ENCODE results near the gene PXDC1. TPM values are rescaled to one million over a fixed set of nuclear protein-coding genes. Genes with fewer than 3 reads are reported as not detected.

PXDC1 gene
- polyA plus RNA-seq (2013, experiment 1 of 2) = 4.4 TPM
- 4.7 TPM for polyA plus RNA-seq (2013, experiment 2 of 2)

GRCh38 chr6:3751077-3751729, at the start of gene PXDC1:
Gene PXDC1, minus strand, starts transcription at chr6:3751713. Its CDS starts 182 bp downstream, at chr6:3751531.
- Histone ChIP-seq H3K14ac (ENCODE audit: low read length) (peak within 1 kb of the TSS; percentile 86), H4K8ac (ENCODE audit: low read depth, low read length) (no peak within 1 kb of the TSS), H2BK120ac (ENCODE audit: low read depth, low read length) (peak within 1 kb of the TSS; percentile 61), H3K79me1 (ENCODE audit: low read depth, low read length) (no peaks in the 10 kb centered on the region), H2BK5ac (ENCODE audit: low read length) (no peak within 1 kb of the TSS), H3K27ac (replicated peaks; ENCODE audit: low read length) (no peak within 1 kb of the TSS), H3K9ac (ENCODE audit: low read depth, low read length, poor library complexity) (peak within 1 kb of the TSS; percentile 91), H3K9me3 (replicated peaks in 1 of 2; ENCODE audit: control insufficient read depth in 2 of 2, insufficient read depth in 1 of 2, low read depth in 1 of 2, low read length in 2 of 2) (peaks cover 0 to 3% of the 10 kb centered on the region in 2 donors), H3K23ac (ENCODE audit: low read depth, low read length, poor library complexity) (peak within 1 kb of the TSS; percentile 37), H3K18ac (ENCODE audit: low read length) (peak within 1 kb of the TSS; percentile 92), H2AFZ (ENCODE audit: low read length) (peak within 1 kb of the TSS; percentile 85), H3K4ac (ENCODE audit: low read length) (no peak within 1 kb of the TSS), H2AK5ac (ENCODE audit: low read depth, low read length) (peak within 1 kb of the TSS; percentile 34), H2BK15ac (ENCODE audit: low read length) (peak within 1 kb of the TSS; percentile 38), H3K4me3 (ENCODE audit: low read length in 2 of 2) (peak within 1 kb of the TSS; percentile 85 to 96), H3K36me3 (replicated peaks in 1 of 2; ENCODE audit: control insufficient read depth in 2 of 2, insufficient read depth in 2 of 2, low read length in 2 of 2) (peaks cover 0 to 21% of the 10 kb centered on the region in 2 donors), H4K91ac (ENCODE audit: low read depth, low read length, poor library complexity) (no peak within 1 kb of the TSS), H3K27me3 (ENCODE audit: control insufficient read depth in 3 of 3, insufficient read depth in 3 of 3, low read depth in 1 of 3, low read length in 3 of 3) (peaks cover 0 to 42% (median 5%) of the 10 kb centered on the region in 3 experiments), H3K4me1 (ENCODE audit: control insufficient read depth in 2 of 2, insufficient read depth in 1 of 2, low read depth in 1 of 2, low read length in 2 of 2) (peaks cover 4 to 25% of the 10 kb centered on the region in 2 donors), H3K4me2 (ENCODE audit: insufficient read depth, low read length, poor library complexity, severe bottlenecking) (peak within 1 kb of the TSS; percentile 99), H2BK12ac (ENCODE audit: low read length) (no peak within 1 kb of the TSS)
- peak; percentile 31 for DNase-seq (ENCODE audit: low spot score)
- WGBS, 2 donors (ENCODE audit: extremely low coverage in 2 of 2, insufficient read length in 2 of 2, insufficient replicate concordance in 1 of 2) = no CpG with 5 or more reads among the region's 88 CpGs

GRCh38 chr6:3800850-3801591, 49.5 kb upstream of the PXDC1 start:
- Histone ChIP-seq H2BK5ac (ENCODE audit: low read length) (no peak overlapping the region), H2BK120ac (ENCODE audit: low read depth, low read length) (no peak overlapping the region), H3K18ac (ENCODE audit: low read length) (no peak overlapping the region), H2BK15ac (ENCODE audit: low read length) (no peak overlapping the region), H3K4me3 (ENCODE audit: low read length in 2 of 2) (no peak overlapping the region), H3K4ac (ENCODE audit: low read length) (no peak overlapping the region), H4K91ac (ENCODE audit: low read depth, low read length, poor library complexity) (no peak overlapping the region), H3K23ac (ENCODE audit: low read depth, low read length, poor library complexity) (no peak overlapping the region), H2BK12ac (ENCODE audit: low read length) (no peak overlapping the region), H3K14ac (ENCODE audit: low read length) (no peak overlapping the region), H3K9me3 (replicated peaks in 1 of 2; ENCODE audit: control insufficient read depth in 2 of 2, insufficient read depth in 1 of 2, low read depth in 1 of 2, low read length in 2 of 2) (no peaks in the 10 kb centered on the region), H3K4me2 (ENCODE audit: insufficient read depth, low read length, poor library complexity, severe bottlenecking) (peak overlapping the region; percentile 19), H2AFZ (ENCODE audit: low read length) (peak overlapping the region; percentile 81), H3K27ac (replicated peaks; ENCODE audit: low read length) (peak overlapping the region; percentile 64), H3K36me3 (replicated peaks in 1 of 2; ENCODE audit: control insufficient read depth in 2 of 2, insufficient read depth in 2 of 2, low read length in 2 of 2) (no peaks in the 10 kb centered on the region), H3K79me1 (ENCODE audit: low read depth, low read length) (no peaks in the 10 kb centered on the region), H3K4me1 (ENCODE audit: control insufficient read depth in 2 of 2, insufficient read depth in 1 of 2, low read depth in 1 of 2, low read length in 2 of 2) (peaks cover 19 to 40% of the 10 kb centered on the region in 2 donors), H2AK5ac (ENCODE audit: low read depth, low read length) (no peak overlapping the region), H4K8ac (ENCODE audit: low read depth, low read length) (no peak overlapping the region), H3K9ac (ENCODE audit: low read depth, low read length, poor library complexity) (no peak overlapping the region), H3K27me3 (ENCODE audit: control insufficient read depth in 3 of 3, insufficient read depth in 3 of 3, low read depth in 1 of 3, low read length in 3 of 3) (peaks cover 0 to 1% (median 0%) of the 10 kb centered on the region in 3 experiments)
- no peak for DNase-seq (ENCODE audit: low spot score)
- no CpG with 5 or more reads among the region's 11 CpGs for WGBS, 2 donors (ENCODE audit: extremely low coverage in 2 of 2, insufficient read length in 2 of 2, insufficient replicate concordance in 1 of 2)

- no peak overlapping the region for H4K8ac ChIP-seq (ENCODE audit: low read depth, low read length)
- H4K91ac ChIP-seq (ENCODE audit: low read depth, low read length, poor library complexity) = no peak overlapping the region
- H3K4me1 ChIP-seq (ENCODE audit: control insufficient read depth in 2 of 2, insufficient read depth in 1 of 2, low read depth in 1 of 2, low read length in 2 of 2) = peaks cover 19 to 48% of the 10 kb centered on the region in 2 donors
- DNase-seq (ENCODE audit: low spot score) = no peak
- H2BK120ac ChIP-seq (ENCODE audit: low read depth, low read length) = no peak overlapping the region
- no peak overlapping the region for H2BK5ac ChIP-seq (ENCODE audit: low read length)
- H2BK12ac ChIP-seq (ENCODE audit: low read length) = no peak overlapping the region
- no peak overlapping the region for H2BK15ac ChIP-seq (ENCODE audit: low read length)
- H2AK5ac ChIP-seq (ENCODE audit: low read depth, low read length) = peak overlapping the region; percentile 72
- no peak overlapping the region for H3K23ac ChIP-seq (ENCODE audit: low read depth, low read length, poor library complexity)
- no peaks in the 10 kb centered on the region for H3K9me3 ChIP-seq (replicated peaks in 1 of 2; ENCODE audit: control insufficient read depth in 2 of 2, insufficient read depth in 1 of 2, low read depth in 1 of 2, low read length in 2 of 2)
- H3K14ac ChIP-seq (ENCODE audit: low read length) = no peak overlapping the region
- no peak overlapping the region for H3K9ac ChIP-seq (ENCODE audit: low read depth, low read length, poor library complexity)
- no peak overlapping the region for H3K4ac ChIP-seq (ENCODE audit: low read length)
- H3K4me2 ChIP-seq (ENCODE audit: insufficient read depth, low read length, poor library complexity, severe bottlenecking) = no peak overlapping the region
- H3K27me3 ChIP-seq (ENCODE audit: control insufficient read depth in 3 of 3, insufficient read depth in 3 of 3, low read depth in 1 of 3, low read length in 3 of 3) = peaks cover 0 to 1% (median 0%) of the 10 kb centered on the region in 3 experiments
- no peak overlapping the region for H3K27ac ChIP-seq (replicated peaks; ENCODE audit: low read length)
- H3K79me1 ChIP-seq (ENCODE audit: low read depth, low read length) = no peaks in the 10 kb centered on the region
- no CpG with 5 or more reads among the region's 6 CpGs for WGBS, 2 donors (ENCODE audit: extremely low coverage in 2 of 2, insufficient read length in 2 of 2, insufficient replicate concordance in 1 of 2)
- no peaks in the 10 kb centered on the region for H3K36me3 ChIP-seq (replicated peaks in 1 of 2; ENCODE audit: control insufficient read depth in 2 of 2, insufficient read depth in 2 of 2, low read length in 2 of 2)
- no peak overlapping the region for H3K4me3 ChIP-seq (ENCODE audit: low read length in 2 of 2)
- no peak overlapping the region for H2AFZ ChIP-seq (ENCODE audit: low read length)
- no peak overlapping the region for H3K18ac ChIP-seq (ENCODE audit: low read length)
Measured at GRCh38 chr6:3799719-3800118, 48.2 kb upstream of the PXDC1 start.
